Heart left ventricle (tissue), 16 donors: ENCODE measurements around the gene ARHGAP24. TPM values are rescaled to one million over a fixed set of nuclear protein-coding genes. Genes with fewer than 3 reads are reported as not detected.

Experiments
- ATAC-seq, 4 donors: fragments of 200-7000 bp; cut with Tn5 transposase; one replicate each; pipeline ENCODE4 v1.9.1; 2020 to 2022; ENCODE audit warnings: moderate library complexity in 4 of 4, mild to moderate bottlenecking in 3 of 4, moderate number of reproducible peaks in 1 of 4
- DNase-seq, 5 donors: peaks; one replicate each; pipeline ENCODE4 v3.0.0-alpha.2; 2020
- H3K27ac ChIP-seq, 12 donors: fragments of 200-600 bp; sonication (generic) in 4 of 12; one replicate each; pipeline versions ENCODE4 v1.5.0 to v1.8.0; 2016 to 2022; ENCODE audit warnings: mild to moderate bottlenecking in 2 of 12
- H3K27me3 ChIP-seq, 9 donors: fragments of 200-600 bp; sonication (generic) in 2 of 9; one replicate each; pipeline versions ENCODE4 v1.5.1 to v1.8.0; 2016 to 2022; ENCODE audit warnings: mild to moderate bottlenecking in 3 of 9
- H3K36me3 ChIP-seq, 9 donors: fragments of 200-600 bp; sonication (generic) in 2 of 9; one replicate each; pipeline versions ENCODE4 v1.5.0 to v1.8.0; 2018 to 2022; ENCODE audit warnings: mild to moderate bottlenecking in 2 of 9
- H3K4me1 ChIP-seq, 12 donors: fragments of 200-600 bp; sonication (generic) in 4 of 12; one replicate each; pipeline versions ENCODE4 v1.5.0 to v1.8.0; 2016 to 2022; ENCODE audit warnings: mild to moderate bottlenecking in 3 of 12
- H3K4me3 ChIP-seq, 12 donors: fragments of 200-600 bp; sonication (generic) in 4 of 12; one replicate each; pipeline versions ENCODE4 v1.5.0 to v1.8.0; 2017 to 2022; ENCODE audit warnings: mild to moderate bottlenecking in 9 of 12, moderate library complexity in 4 of 12
- H3K9me3 ChIP-seq, 12 donors: fragments of 200-600 bp; sonication (generic) in 4 of 12; one replicate each; pipeline versions ENCODE4 v1.5.0 to v1.8.0; 2016 to 2022; ENCODE audit warnings: mild to moderate bottlenecking in 1 of 12
- POLR2A ChIP-seq, 2 donors: fragments of 450-650 bp; IDR thresholded peaks; one replicate each; pipeline ENCODE4 v1.6.1; 2017; ENCODE audit warnings: antibody characterized with exemption in 2 of 2, mild to moderate bottlenecking in 2 of 2, moderate library complexity in 2 of 2
- WGBS, 4 donors: extraction: QIAGEN DNeasy Blood & Tissue Kit in 2 of 4; methylation state at CpG; one replicate each; pipeline versions ENCODE4 v1.1.5 to v1.1.7; 2013 to 2018; 5-methylcytosine and 5-hydroxymethylcytosine counted together
- intact Hi-C, 10 donors: fragments of 100-400 bp; cut with DNase I; formaldehyde crosslinking; loops; one replicate each; pipeline versions ENCODE4 v1.11.1 to v1.14.2; 2022
- polyA plus RNA-seq, 2 donors: library from polyadenylated mRNA; stranded (reverse); fragments of 200-250 nt; gene quantifications; one replicate each; pipeline ENCODE4 v1.2.3, GENCODE V29; 2013
- total RNA-seq, 9 donors: library from RNA; depleted of rRNA in 2 of 9; stranded (reverse); fragments of >200 nt in 2 of 9; fragmentation: NEBNext Ultra II Directional in 3 of 9; extraction: Animal tissue kit (Norgen Biotek cat#: 25700) in 3 of 9; gene quantifications; one replicate each; pipeline versions ENCODE4 v1.1.0 to v1.2.4, GENCODE V29; 2016 to 2023
- TF ChIP-seq, protein P1 (sequence below), 12 donors: fragments of 200-600 bp; sonication (generic) in 4 of 12; IDR thresholded peaks; one replicate each; pipeline versions ENCODE4 v1.5.0 to v1.8.0; 2018 to 2022; ENCODE audit warnings: antibody characterized with exemption in 12 of 12, mild to moderate bottlenecking in 5 of 12
- donor health status: ischemic (EF 13 %, LVEDD 7.1; RV severe dilation, severe dysfunction).
- donor health status: healthy with polysubstance abuse.
- donor health status: DM: no; HTN: yes; CAD: no.
- donor health status: DM: no; HTN: no; CAD: no.
- donor health status: ischemic (EF 25% LVEDD 6.9; RV normal size, moderate dysfunction).
- donor health status: ischemic (EF 25% LVEDD 5.7; RV mildly dilated, moderate dysfunction).
- donor health status: healthy.
- donor health status: DM: yes; HTN: yes; CAD: no.
- donor health status: ischemic (EF 35%, LVEDD 5.7; RV mildly dilated, moderate dysfunction).
- donor health status: nonischemic (EF 11% LVEDD 7.7; RV severe dilation, severe dysfunction).
- donor health status: DM: yes; HTN: yes; CAD: no.
- donor health status: PGD.
- donor health status: ischemic (EF 29% LVEDD 5.4; RV normal size, mild dysfunction).
- donor health status: nonischemic (EF 23%, LVEDD 6.1; RV moderate dilation, normal function).

ARHGAP24 gene
- total and polyA plus RNA-seq, 11 donors: 4.5 to 36.9 (median 18.9) TPM

DNA sequence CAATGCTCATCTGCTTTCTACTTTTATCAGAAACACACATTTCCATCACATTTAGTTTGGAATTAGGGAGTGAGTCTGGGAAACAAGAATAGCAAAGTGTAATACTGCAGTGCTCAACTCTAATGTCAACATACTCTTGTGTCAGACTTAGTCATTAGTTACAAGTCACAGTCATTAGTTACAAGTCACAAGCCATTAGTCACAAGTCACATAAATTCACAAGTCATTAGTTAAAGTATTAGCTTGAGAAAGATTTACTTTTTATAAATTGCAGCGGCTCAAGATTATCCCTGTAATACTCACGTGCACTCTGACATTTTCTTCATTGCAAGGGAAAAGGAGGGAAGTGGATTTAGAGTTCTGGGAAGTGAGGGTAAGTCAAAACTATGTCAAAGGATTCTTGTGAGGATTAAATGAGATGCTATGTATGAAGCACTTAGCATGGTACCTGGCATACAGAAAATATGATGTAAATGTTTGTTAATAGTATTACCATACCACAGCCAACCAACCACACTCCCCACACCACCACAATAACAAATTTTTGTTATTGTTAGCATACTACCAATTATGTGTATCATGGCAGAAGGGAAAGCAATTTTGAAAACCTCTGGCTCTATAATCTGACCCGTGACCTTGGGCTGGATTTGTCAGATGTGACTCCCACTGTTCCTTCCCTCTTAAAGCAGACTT lies 116.6 kb downstream of the ARHGAP24 start:
- DNase-seq (no peak), ATAC-seq (no peak)
- Histone ChIP-seq H3K27me3 (no peaks in the 10 kb centered on the region), H3K4me1 (peaks cover 0 to 18% (median 5%) of the 10 kb centered on the region in 12 donors), H3K27ac (no peak overlapping the region), H3K4me3 (no peak overlapping the region), H3K9me3 (peaks cover 0 to 2% (median 0%) of the 10 kb centered on the region in 12 donors), H3K36me3 (no peaks in the 10 kb centered on the region)
- 90 to 96% (median 93%) methylated on average over 3 of the region's 3 CpGs for WGBS, 4 donors
- intact Hi-C loops: loop anchor here in 2 of 10 donors (10.0 kb wide), 3 partner anchors 117 to 153 kb away; partner anchors contain the start of gene ARHGAP24 (in 1 of the 2)
- TF ChIP-seq POLR2A (IDR thresholded peaks at IDR 0.05): no peak
- TF ChIP-seq, protein P1, sequence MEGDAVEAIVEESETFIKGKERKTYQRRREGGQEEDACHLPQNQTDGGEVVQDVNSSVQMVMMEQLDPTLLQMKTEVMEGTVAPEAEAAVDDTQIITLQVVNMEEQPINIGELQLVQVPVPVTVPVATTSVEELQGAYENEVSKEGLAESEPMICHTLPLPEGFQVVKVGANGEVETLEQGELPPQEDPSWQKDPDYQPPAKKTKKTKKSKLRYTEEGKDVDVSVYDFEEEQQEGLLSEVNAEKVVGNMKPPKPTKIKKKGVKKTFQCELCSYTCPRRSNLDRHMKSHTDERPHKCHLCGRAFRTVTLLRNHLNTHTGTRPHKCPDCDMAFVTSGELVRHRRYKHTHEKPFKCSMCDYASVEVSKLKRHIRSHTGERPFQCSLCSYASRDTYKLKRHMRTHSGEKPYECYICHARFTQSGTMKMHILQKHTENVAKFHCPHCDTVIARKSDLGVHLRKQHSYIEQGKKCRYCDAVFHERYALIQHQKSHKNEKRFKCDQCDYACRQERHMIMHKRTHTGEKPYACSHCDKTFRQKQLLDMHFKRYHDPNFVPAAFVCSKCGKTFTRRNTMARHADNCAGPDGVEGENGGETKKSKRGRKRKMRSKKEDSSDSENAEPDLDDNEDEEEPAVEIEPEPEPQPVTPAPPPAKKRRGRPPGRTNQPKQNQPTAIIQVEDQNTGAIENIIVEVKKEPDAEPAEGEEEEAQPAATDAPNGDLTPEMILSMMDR (IDR thresholded peaks at IDR 0.05): no peak

DNA sequence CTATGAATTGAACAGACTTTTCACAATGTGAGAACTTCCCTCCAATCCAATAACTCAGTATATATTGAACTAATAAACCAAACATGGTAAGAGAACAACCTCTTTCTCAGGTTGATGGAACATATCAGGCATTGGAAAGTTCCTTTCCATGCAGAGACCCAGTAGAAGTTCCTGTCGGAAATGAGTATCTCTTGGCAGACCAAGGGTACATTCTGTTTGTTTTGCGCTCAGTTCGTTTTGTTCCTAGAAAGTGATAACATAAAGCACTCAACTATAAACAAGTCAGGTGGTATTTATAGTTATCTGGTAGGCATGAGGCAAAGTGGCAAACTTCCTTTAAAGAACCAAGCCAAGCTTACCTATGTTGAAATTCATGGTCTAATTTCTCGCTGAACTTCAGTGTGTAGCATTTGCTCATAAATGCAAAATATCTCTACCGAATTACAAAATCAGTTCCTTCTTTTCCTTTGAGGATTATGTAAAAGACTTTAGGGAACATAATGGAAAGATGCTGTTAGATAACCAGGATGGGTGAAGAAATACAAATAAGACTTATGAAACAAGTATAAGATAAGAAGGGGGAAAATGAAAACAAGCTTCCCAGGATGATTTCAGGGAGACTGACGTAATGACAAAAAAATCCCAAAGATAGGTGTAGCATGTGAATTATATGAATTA lies 120.3 kb downstream of the ARHGAP24 start:
- intact Hi-C loops: loop anchor here in 4 of 10 donors (5.0 to 10.0 kb wide), 6 partner anchors 118 to 150 kb away; partner anchors contain the start of gene ARHGAP24 (in 2 of the 4)
- H3K9me3 ChIP-seq: peaks cover 0 to 2% (median 0%) of the 10 kb centered on the region in 12 donors
- TF ChIP-seq, protein P1 (IDR thresholded peaks at IDR 0.05): no peak
- TF ChIP-seq POLR2A (IDR thresholded peaks at IDR 0.05): no peak
- H3K4me3 ChIP-seq: no peak overlapping the region
- H3K27ac ChIP-seq: peak overlapping the region in 11 of 12 donors; percentile 9 to 89 (median 67)
- WGBS, 4 donors: 35 to 47% (median 43%) methylated on average over 6 of the region's 6 CpGs
- H3K36me3 ChIP-seq: no peaks in the 10 kb centered on the region
- H3K27me3 ChIP-seq: no peaks in the 10 kb centered on the region
- peaks cover 0 to 23% (median 6%) of the 10 kb centered on the region in 12 donors for H3K4me1 ChIP-seq
- ATAC-seq: peak; percentile 93 to 97 (median 94)
- no peak for DNase-seq

DNA sequence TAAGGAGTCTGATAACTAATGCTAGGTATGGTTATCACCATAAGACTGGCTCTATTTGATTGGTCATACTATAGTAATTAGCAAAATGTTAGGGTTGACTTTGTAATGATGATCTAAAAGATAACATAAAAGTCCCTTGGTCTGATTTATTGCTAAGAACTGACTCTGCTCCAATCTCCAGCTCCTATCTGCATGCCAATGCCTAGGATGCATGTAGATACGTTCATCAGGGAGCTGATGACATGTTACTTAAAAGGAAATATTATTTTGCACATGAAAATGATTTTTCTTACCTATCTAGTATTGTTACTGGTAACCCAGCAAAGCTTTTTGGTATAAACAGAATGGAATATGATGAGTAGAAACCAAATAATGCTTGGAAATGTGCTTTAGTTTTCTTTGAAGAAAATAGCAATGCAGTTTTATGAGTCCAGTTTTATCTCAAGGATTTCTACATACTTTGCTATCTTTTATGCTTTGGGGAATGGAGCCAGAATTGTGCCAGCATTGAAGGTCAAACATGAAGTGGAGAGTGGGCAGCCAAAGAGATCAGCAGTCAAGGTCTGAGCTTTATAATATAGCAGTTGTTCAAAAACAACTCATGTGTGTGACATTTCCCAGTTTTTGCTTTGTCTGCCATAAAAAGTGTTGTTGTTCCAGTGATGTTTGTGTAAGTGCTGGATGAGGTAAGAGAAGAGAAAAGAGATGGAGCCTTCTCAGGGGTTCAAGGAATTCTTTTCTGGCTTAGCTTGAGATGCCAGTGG lies 121.0 kb downstream of the ARHGAP24 start:
- no peaks in the 10 kb centered on the region for H3K27me3 ChIP-seq
- peak; percentile 32 to 73 (median 62) for ATAC-seq
- H3K36me3 ChIP-seq: no peaks in the 10 kb centered on the region
- no peak for DNase-seq
- H3K27ac ChIP-seq: peak overlapping the region in 11 of 12 donors; percentile 9 to 89 (median 67)
- no peak overlapping the region for H3K4me3 ChIP-seq
- TF ChIP-seq POLR2A (IDR thresholded peaks at IDR 0.05): no peak
- TF ChIP-seq, protein P1 (IDR thresholded peaks at IDR 0.05): no peak
- intact Hi-C loops: loop anchor here in 4 of 10 donors (5.0 to 10.0 kb wide), 6 partner anchors 119 to 149 kb away; partner anchors contain the start of gene ARHGAP24 (in 2 of the 4)
- H3K4me1 ChIP-seq: peaks cover 0 to 23% (median 6%) of the 10 kb centered on the region in 12 donors
- H3K9me3 ChIP-seq: peaks cover 0 to 2% (median 0%) of the 10 kb centered on the region in 12 donors
- WGBS, 4 donors: 42 to 47% (median 45%) methylated on average over 1 of the region's 1 CpG
